Panc1 (cell line): ENCODE data around the gene ARHGAP32. TPM values are rescaled to one million over a fixed set of nuclear protein-coding genes. Genes with fewer than 3 reads are reported as not detected.

Experiments used
- ATAC-seq: fragments of 200-7000 bp; cut with Tn5 transposase; 2 replicates; pipeline ENCODE4 v1.9.1; 2020; ENCODE audit warnings: mild to moderate bottlenecking, moderate library complexity
- BruUV-seq: library from RNA; stranded (reverse); fragments of 400-500 nt; replicated peaks from 2 replicates; lab custom pipeline; 2021; lab: Mats Ljungman, UMichigan
- CTCF ChIA-PET: fragments of 300-600 bp; sonication (Branson Sonifier 250); formaldehyde crosslinking; loops from one replicate; lab custom pipeline; 2022; ENCODE audit warnings: antibody characterized with exemption; lab: Charles Lee
- POLR2A ChIA-PET: fragments of 300-600 bp; sonication (Branson Sonifier 250); formaldehyde crosslinking; loops from one replicate; lab custom pipeline; 2022; ENCODE audit warnings: antibody characterized with exemption; lab: Charles Lee
- DNase-seq: peaks from one replicate; pipeline ENCODE4 v3.0.0-alpha.2; 2010; ENCODE audit warnings: low read depth, low spot score
- H3K27ac ChIP-seq: 2 replicates; pipeline ENCODE4 v1.5.1; 2011; ENCODE audit warnings: mild to moderate bottlenecking, low read length, inconsistent platforms
- H3K27me3 ChIP-seq: fragments of 200-500 bp; sonication (Bioruptor generic); 2 replicates; pipeline ENCODE4 v1.6.0; 2014; ENCODE audit warnings: low read length, inconsistent platforms; ENCODE audit not compliant: control insufficient read depth, insufficient read depth
- H3K36me3 ChIP-seq: fragments of 200-500 bp; sonication (Bioruptor generic); 2 replicates; pipeline ENCODE4 v1.5.1; 2014; ENCODE audit warnings: inconsistent platforms, mild to moderate bottlenecking, low read length, moderate library complexity; ENCODE audit not compliant: control insufficient read depth, insufficient read depth
- H3K4me1 ChIP-seq: 2 replicates; pipeline ENCODE4 v1.5.1; 2011; ENCODE audit warnings: inconsistent platforms, mild to moderate bottlenecking, low read length, moderate library complexity; ENCODE audit not compliant: control insufficient read depth, insufficient read depth
- H3K4me3 ChIP-seq, 2 experiments: 2 replicates each; pipeline ENCODE4 v1.5.1; 2011 to 2012; ENCODE audit warnings: low read depth in 2 of 2, low read length in 2 of 2, mild to moderate bottlenecking in 2 of 2, inconsistent platforms in 1 of 2, moderate library complexity in 1 of 2
- H3K9me3 ChIP-seq: fragments of 200-500 bp; sonication (Bioruptor generic); 2 replicates; pipeline ENCODE4 v1.5.1; 2014; ENCODE audit warnings: low read depth, mild to moderate bottlenecking, inconsistent platforms, low read length, moderate library complexity; ENCODE audit not compliant: control insufficient read depth, insufficient read depth
- CTCF ChIP-seq: fragments of 450-650 bp; IDR thresholded peaks from 2 replicates; pipeline ENCODE4 v1.5.1; 2017; ENCODE audit warnings: mild to moderate bottlenecking
- POLR2AphosphoS5 ChIP-seq: IDR thresholded peaks from 2 replicates; pipeline ENCODE4 v1.6.1; 2012; ENCODE audit warnings: mild to moderate bottlenecking, low read depth, low read length, moderate library complexity
- SIN3A ChIP-seq: IDR thresholded peaks from 2 replicates; pipeline ENCODE4 v1.6.1; 2012; ENCODE audit warnings: low read depth, mild to moderate bottlenecking, low read length, moderate library complexity, borderline replicate concordance; ENCODE audit not compliant: insufficient read depth
- TCF7L2 ChIP-seq: IDR thresholded peaks from 2 replicates; pipeline ENCODE4 v1.6.1; 2011; ENCODE audit warnings: mild to moderate bottlenecking, low read depth, low read length, inconsistent platforms
- in situ Hi-C: cut with HindIII; loops from 2 replicates; pipeline ENCODE4 v1.10.0; 2016; ENCODE audit warnings: low sequenced_read_pairs, low pct_unique_long_range_greater_than_20kb
- intact Hi-C: fragments of 100-400 bp; cut with micrococcal nuclease; formaldehyde crosslinking; loops from one replicate; pipeline ENCODE4 v1.10.0; 2022; ENCODE audit not compliant: unreplicated experiment
- total RNA-seq: library from RNA; stranded (reverse); gene quantifications from one replicate; pipeline ENCODE4 v1.2.1, GENCODE V29; 2021; ENCODE audit not compliant: unreplicated experiment
- TF ChIP-seq, protein P1 (sequence below), 2 experiments: IDR thresholded peaks; 2 replicates each; pipeline ENCODE4 v1.6.1; 2011 to 2012; ENCODE audit warnings: low read depth in 2 of 2, control low read depth in 1 of 2, low read length in 1 of 2, mild to moderate bottlenecking in 1 of 2, moderate library complexity in 1 of 2; ENCODE audit not compliant: insufficient read depth in 1 of 2

ARHGAP32 gene
- total RNA-seq, 1 experiment from 2014 or later = 44.6 TPM

DNA sequence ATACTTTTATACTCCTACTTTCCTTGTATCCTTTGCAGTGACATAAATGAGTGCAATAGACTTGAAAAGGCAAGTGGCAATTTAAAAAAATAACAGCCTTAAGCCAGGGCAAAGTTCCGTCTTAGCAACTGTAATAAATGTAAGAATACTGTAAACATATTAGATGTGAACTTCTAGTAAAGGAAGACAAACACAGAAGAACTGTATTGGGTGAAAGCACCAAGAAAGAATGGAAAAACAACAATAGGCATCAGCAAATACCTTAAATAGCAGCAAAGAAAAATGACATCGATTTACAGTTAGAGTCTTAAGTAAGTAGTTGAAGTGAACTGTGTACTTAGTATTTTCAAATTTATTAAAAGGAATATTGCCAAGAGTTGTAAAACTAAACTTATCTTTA lies 174.0 kb downstream of the ARHGAP32 start:
- ChIA-PET POLR2A (no interaction called here), CTCF (no interaction called here)
- ATAC-seq (no peak), DNase-seq (no peak)
- no peaks in the 10 kb centered on the region for H3K36me3 ChIP-seq
- H3K27me3 ChIP-seq = no peaks in the 10 kb centered on the region
- in situ Hi-C loops = no loop called here
- H3K27ac ChIP-seq = no peak overlapping the region
- intact Hi-C loops = no loop called here
- no TSS peak for BruUV-seq
- no peaks in the 10 kb centered on the region for H3K9me3 ChIP-seq
- H3K4me1 ChIP-seq = no peaks in the 10 kb centered on the region; the same call in 1 of the 2 replicates
- TF ChIP-seq TCF7L2 (no peak), SIN3A (no peak), POLR2AphosphoS5 (no peak), CTCF (no peak)
- TF ChIP-seq, protein P1, sequence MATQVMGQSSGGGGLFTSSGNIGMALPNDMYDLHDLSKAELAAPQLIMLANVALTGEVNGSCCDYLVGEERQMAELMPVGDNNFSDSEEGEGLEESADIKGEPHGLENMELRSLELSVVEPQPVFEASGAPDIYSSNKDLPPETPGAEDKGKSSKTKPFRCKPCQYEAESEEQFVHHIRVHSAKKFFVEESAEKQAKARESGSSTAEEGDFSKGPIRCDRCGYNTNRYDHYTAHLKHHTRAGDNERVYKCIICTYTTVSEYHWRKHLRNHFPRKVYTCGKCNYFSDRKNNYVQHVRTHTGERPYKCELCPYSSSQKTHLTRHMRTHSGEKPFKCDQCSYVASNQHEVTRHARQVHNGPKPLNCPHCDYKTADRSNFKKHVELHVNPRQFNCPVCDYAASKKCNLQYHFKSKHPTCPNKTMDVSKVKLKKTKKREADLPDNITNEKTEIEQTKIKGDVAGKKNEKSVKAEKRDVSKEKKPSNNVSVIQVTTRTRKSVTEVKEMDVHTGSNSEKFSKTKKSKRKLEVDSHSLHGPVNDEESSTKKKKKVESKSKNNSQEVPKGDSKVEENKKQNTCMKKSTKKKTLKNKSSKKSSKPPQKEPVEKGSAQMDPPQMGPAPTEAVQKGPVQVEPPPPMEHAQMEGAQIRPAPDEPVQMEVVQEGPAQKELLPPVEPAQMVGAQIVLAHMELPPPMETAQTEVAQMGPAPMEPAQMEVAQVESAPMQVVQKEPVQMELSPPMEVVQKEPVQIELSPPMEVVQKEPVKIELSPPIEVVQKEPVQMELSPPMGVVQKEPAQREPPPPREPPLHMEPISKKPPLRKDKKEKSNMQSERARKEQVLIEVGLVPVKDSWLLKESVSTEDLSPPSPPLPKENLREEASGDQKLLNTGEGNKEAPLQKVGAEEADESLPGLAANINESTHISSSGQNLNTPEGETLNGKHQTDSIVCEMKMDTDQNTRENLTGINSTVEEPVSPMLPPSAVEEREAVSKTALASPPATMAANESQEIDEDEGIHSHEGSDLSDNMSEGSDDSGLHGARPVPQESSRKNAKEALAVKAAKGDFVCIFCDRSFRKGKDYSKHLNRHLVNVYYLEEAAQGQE (IDR thresholded peaks at IDR 0.05; ENCODE audit: insufficient read depth in 1 of 2, low read depth in 2 of 2, low read length in 1 of 2) = no peak
- H3K4me3 ChIP-seq = no peak overlapping the region

DNA sequence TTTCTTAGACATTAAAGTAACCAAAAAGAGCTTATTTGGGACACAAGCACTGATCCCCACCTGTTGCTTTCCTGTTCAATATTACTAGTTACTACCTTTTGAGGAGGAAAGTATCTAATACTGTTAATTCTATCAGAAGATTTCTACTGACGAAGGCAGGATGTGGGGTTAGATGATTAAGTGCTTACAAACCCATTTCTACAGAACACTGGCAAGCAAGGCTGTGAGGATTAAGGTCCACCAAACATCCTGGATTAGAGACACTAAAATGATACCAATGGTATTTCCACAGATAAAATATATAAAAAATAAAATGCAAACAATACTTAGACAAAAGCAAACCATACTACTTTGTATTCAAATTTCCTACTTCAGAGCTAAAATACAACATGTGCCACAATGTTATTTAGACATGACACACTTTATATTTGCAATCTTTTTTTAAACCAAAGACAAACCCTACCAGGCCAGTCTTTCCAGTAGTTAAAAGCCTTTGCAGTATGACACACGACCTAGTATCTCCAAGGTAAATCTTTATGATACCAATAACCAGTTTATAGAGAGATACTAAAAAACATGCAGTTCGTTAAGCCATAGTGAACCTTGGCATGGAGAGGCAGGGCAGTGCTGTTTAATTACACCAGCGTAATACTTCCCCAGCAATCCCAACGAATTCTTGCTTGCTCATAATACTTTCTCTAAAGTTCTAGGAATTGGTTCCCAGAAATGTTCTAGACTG lies 178.2 kb downstream of the ARHGAP32 start:
- TF ChIP-seq TCF7L2 = peak; percentile 82
- no peak for TF ChIP-seq CTCF
- no peak for TF ChIP-seq SIN3A
- TF ChIP-seq, protein P1 (IDR thresholded peaks at IDR 0.05; ENCODE audit: insufficient read depth in 1 of 2, low read depth in 2 of 2, low read length in 1 of 2) = no peak
- ChIA-PET POLR2A (no interaction called here), CTCF (no interaction called here)
- in situ Hi-C loops = no loop called here
- DNase-seq = no peak
- intact Hi-C loops = no loop called here
- Histone ChIP-seq H3K27me3 (no peaks in the 10 kb centered on the region), H3K4me1 (no peaks in the 10 kb centered on the region; the same call in 1 of the 2 replicates), H3K36me3 (no peaks in the 10 kb centered on the region), H3K9me3 (no peaks in the 10 kb centered on the region), H3K27ac (peak overlapping the region; percentile 54; the same call in 1 of the 2 replicates), H3K4me3 (no peak overlapping the region)
- ATAC-seq = peak; percentile 75; the same call in 1 of the 2 replicates
- no TSS peak for BruUV-seq
